CD1c-positive myeloid dendritic cell (primary cell): ENCODE data around the gene HECW1.

Experiments used
- DNase-seq: peaks from one replicate; pipeline ENCODE4 v3.0.0-alpha.2; 2016; ENCODE audit errors: extremely low spot score

The HECW1 gene

DNA sequence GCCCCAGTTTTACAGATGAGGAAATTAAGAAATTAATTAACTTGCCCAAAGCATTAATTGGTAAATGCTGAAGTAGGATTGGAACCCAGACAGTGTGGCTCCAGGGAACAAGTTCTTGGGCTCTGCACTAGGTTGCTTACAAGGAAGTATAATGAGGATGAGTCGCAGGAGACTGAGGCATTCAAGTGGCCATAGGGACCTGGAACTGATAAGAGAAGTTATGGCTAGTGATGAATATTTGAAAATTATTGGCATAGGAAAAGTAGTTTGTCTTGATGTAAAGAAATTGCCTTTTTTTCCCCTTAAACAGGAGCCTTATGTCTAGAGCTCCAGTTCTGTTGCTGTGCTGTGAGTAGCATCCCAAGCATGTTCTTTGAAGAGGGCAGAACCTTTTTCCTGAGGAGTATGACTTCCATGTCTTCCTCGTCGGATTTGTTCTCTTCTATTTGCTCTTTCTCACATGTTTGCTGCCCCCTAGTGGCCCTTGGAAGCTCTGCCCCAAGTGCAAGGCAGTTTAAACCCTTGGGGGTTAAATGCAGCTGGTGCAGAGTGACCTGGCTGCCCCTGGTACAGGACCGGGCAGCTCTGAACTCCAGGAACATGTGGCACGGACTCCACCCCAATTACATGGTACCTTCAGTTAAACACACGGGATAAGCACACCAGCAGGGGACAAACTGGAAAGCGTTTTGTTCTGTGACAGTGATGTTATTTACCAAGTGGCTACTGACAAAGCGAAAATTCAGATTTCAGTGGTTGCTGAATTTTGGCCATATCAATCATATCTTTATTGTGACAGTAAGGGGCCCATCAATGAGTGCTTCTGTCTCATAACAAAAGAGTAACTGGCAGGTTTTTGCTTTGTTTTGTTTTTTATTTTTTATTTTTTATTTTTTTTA, 148.8 kb downstream of the HECW1 start:
- peak; percentile 77 for DNase-seq

DNA sequence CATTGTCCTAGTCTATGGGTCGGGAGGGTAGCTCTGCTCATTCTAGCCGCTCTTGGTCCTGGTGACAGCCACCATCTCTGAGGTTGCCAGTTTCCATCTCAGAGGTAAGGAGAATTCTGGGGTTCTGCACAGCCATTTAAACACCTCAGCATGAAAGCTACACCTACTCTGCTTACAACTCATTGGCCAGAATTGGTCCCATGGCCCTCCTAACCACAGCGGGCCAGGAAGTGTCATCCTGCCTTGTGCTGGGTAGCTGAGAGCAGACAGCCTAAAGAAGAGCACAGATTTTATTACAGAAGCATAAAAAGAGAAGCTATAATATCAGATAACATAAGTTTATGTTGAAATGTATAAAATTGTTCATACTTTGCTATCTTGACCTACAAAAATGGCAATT, 152.7 kb downstream of the HECW1 start:
- DNase-seq = no peak

DNA sequence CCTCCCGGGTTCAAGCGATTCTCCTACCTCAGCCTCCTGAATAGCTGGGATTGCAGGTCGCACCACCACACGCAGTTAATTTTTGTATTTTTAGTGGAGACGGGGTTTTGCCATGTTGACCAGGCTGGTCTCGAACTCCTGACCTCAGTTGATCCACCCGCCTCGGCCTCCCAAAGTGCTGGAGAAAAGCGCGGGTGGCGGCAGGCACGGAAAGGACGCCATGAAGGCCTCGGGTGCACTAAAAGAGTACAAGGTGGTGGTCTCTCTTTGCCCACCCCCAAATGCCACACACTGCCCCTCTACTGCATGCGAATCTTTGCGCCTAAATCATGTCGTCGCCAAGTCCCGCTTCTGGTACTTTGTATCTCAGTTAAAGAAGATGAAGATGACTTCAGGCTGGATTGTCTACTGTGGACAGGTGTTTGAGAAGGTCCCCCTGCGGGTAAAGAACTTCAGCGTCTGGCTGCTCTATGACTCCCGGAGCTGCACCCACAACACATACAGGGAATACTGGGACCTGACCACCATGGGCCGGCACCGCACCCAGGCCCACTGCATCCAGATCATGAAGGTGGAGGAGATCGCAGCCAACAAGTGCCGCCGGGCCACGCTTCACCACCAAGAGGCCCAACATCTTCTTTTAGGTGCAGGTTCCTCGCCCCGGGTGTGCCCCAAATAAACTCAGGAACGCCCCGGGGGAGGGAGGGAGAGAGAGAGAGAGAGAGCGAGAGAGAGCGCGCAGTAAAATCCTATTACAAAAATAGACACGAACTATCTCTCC, 161.7 kb downstream of the HECW1 start:
- DNase-seq = no peak

DNA sequence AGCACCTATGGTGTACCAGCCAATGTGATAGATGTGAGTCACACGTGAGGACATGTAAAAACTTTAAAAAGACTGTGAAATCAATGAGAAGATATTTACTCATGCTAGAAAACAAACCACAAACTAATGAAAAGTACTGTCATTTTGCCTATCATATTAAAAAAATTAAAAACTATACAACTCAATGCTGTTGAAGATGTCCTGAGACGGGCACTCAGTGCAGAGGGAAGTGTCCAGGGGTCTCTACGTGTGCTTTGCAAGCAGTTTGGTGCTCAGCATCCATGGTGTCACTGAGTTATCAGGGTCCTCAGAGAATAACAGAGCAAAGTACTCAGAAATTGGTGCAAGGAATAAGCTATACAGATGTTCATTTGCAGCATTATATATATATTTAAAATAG, 162.3 kb downstream of the HECW1 start:
- DNase-seq = no peak

DNA sequence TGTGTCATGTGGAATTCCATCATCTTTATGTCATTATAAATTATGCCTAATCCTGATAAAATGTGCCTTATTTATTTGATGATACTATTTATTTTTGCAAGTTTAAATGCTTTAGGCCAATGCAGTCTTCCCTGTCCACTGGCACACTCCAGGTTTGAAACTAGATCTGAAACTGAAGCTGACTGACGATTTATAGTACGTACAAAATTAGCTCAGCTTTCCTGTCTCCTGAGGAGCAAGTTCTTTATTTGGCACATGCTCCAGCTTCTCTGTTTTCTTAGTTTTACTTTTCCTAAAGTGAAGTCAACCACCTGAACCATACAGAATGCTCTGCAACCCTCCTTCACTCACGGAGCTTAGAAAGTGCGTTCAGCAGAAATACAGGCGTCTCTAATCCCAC, 164.1 kb downstream of the HECW1 start:
- no peak for DNase-seq

DNA sequence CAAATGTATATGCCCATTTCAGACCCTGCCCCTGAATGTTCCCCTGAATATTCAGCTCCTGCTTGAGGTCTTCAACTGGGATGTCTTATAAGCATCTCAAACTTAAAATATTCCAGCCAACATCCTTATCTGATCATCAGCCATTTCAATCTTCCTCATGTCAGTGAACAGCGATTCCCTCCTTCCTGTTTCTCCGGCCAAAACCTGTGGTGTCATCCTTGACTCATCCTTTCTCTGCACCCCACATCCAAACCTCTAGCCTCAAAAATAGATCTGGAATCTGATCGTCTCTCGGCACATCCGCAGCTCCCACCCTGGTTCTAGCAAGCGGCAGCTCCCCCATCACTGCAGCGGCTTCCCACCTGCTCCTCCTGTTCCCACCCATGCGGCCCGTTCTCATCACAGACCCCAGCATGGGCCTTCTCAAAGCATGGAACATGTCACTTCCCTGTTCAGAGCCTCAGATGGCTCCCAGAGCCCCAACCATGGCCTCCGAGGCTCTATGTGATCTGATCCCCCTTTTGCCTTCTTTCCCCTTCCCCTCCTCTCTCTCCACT, 165.7 kb downstream of the HECW1 start:
- DNase-seq = no peak

DNA sequence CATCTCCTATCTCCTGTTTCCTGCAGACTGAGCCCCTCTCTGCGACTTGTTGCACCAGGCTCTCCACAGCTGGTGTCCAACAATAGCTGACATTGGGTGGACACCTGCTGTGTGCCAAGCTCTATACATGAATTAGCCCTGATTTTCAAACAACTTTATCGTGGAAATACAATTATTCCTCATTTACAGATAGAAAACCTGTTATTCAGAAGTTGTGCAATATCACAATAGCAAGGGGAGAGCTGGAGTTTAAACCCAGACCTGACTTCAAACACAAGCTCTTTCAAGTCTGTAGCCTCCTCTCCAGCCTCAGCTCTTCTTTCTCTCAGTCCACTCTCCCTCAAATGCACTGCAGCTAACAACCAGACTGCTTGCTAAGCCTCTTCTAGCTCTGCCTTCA, 168.8 kb downstream of the HECW1 start:
- no peak for DNase-seq

DNA sequence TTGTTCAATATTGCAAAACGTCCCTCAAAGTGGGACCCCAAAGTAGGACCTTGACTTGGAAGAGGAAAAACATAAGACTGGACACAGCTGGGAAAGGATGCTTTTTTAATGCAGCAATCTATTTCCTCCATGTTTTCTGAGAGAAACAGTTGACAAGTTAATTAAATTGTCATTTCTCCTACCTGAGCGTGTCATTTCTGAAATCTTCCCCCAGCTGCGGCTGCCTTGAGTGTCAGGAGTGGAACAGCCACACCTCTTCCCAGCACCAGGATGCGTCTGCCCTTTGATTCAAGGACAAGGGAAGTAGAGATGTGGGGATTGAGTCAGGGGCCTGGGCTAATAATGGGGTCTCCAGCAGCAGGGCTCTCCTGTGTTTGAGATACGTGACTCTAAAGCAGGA, 171.3 kb downstream of the HECW1 start:
- no peak for DNase-seq

DNA sequence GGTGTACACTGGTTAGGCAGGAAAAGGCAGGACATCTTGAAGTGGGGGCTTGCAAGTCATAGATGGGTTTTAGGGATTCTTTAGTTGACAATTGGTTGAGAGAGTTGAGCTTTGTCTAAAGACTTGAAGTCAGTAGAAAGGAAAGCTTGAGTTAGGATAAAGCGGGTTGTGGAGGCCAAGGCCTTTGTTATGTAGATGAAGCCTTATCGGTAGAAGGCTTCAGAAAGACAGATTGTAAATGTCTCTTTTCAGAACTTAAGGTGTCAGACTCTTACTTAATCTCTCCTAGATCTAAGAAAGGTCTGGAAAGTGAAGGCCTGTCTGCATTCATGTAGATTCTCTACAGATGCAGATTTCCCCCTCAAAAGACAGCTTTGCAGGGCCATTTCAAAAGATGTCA, 177.4 kb downstream of the HECW1 start:
- DNase-seq = no peak

DNA sequence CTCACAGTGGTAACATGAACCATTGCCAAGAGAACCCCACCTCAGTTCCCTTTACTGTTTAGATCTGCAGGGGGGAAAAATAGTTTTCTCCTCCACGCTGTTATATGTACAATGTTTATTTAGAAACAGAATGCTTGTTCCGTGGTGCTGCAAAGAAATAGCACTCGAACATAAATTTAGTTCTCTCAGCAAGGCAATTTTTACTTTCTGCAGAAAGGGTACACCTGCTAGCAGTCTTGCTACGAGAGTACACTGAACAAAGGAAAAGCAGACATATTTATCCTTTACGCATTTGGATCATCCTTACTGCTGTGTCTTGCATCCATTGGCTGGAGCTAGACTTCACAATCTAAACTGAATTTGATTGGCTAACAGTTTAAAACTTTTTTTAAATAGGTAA, 178.5 kb downstream of the HECW1 start:
- no peak for DNase-seq

DNA sequence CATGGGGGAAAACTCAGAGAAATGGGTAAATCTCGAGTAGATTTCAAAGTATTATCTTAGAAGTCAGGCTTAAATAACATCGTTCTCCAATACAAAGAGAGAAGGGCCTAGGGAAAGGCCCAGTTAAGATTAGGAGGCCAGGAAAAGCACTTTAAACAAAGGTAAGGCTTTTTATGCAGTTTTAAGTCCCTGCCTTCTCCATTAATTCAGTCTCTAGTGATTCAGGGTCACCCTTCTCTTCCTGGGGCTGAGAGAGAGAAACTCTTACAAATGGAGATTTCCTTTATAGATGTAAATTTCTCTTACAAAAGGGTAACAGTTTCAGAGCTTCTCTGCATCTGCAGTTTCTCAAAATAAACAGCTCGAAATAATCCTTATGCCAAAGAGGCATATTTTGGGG, 179.3 kb downstream of the HECW1 start:
- no peak for DNase-seq

DNA sequence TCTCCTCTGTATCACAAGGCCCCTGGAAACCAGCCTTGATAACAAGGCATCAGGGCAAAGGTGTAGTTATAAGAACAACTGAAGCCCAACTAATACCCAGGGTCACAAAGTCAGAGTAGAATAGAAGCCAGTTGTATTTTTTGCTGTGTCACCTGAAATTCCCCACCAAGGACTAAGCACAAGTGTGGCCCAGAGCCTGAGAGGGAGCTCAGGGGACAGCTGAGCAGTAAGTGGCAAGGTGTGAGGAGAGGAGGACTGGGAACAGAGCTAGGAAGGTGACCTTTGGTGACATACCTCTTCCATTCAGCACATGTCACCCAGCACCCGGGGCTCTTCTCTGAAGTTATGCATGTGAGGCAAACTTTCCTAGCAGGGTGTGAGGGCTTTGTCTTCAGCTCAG, 179.9 kb downstream of the HECW1 start:
- no peak for DNase-seq

DNA sequence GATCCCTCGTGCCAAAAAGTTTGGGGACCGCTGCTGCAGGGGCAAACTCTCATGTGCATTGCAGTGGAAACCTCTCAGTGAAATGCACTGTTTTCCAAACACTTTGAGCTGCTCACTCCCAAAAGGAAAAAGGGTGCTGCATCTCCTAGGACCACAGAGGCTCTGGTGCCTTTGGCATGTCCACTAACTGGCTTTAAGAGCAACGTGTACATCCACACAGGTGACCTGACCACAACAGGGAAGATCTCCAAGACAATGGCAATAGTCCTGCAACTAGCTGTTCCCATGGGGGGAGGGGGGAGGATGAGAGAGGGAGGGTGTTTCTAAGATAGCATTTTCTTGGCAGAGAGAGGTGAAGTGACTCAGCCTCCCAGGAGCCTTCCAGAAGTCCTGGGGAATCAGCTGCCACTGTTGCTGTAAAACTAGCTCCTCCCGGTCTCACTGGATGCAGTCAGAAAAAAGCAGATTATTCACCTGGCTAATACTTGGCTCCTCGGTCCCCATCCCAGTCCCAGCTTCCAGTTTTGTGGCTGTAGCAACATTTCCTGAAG, 181.7 kb downstream of the HECW1 start:
- DNase-seq = no peak

DNA sequence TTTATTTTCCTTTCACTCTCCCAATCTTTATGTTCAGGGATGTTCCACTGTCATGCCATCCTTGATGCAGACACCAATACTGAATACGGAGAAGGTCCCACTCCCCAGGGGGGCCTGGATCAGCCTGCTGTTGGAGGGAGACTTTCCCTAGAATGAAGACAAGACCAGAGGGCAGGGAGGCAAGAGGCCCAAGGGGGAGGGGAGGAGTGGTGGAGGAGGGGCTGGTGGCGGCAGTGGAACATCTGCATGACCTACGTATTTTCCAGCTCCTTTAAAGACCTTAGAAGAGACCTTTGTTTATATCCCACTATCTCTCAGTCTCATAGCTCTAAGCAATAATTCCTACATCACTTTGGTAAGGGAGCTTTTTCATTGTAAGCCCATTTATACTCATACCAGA, 183.0 kb downstream of the HECW1 start:
- no peak for DNase-seq

DNA sequence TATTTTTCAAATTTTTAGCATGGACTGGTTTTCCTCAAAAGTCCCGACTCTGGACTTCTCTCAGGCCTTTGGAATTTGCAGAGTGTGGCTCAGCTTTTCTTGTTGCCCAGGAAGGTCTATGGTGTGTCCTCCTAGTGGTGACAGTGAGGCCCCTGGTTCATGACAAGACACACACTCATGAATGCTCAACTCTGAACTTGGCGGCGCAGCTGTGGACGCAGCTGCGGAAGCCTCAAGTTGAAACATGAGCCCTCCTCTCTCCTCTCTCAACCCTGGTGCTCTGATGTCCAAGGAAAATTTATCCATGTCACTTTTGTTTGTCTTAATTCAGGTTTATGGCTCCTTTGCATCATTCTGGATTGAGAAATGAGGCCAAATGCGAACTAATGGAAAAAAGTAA, 183.9 kb downstream of the HECW1 start:
- DNase-seq = no peak

DNA sequence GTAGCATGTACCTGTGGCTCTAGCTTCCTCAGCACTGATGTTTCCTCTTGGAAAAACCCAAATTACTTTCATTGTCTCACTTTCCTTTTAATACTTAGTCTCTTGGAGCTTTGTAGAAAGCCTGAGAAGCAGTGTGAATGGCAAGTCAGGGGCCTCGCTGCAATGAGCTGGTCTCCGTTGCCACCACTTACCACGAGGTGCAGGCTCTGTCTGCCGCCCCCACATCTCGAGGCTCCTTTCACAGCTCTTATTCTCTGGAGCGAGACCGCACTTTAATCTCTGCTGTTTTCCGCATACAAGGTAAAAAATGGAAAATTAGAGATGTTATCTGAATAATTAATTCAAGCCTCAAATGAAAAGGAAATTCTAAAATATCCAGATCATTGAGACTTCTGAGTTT, 186.2 kb downstream of the HECW1 start:
- DNase-seq = no peak

DNA sequence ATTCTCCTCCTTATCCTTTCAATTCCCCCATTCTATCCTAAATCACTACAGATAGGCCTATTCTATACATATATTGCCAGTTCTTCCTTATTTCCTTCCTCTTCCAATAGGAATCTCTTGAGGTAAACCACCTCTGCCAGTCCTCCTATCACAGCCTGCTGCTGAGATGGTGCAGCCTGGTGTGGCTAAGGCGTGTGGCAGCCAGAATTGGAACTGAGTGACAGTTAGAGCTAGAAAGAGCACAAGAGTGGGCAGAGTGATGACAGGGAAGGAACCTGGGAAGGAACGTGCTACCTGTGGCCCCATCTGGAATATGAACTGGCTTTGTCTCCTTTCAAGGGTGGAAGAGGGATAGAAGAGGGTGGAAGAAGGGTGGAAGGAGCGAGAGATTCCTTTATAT, 187.7 kb downstream of the HECW1 start:
- no peak for DNase-seq

DNA sequence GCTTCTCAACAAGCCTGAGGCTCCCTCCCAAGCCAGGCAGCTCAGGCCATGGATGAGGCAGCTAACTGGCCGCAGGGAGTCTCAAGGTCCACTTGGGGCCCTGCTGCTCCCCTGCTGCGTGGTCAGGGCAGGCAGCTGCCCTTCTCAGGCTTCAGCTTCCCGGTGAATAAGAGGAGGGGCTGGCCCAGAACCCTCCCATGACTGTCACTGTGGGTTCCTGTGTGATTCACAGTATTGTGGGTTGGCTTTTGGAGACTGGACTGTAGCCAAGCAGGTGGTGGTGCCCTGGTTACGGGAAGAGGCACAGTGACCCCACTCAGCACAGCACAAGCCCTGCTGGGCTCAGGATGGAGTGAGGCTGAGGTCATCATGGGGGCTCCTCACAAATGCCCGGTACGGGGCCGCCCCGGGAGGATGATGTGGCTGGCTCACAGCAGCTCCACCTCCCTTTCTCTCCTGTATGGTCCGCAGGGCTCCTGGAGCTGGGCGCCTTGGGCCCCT, 189.8 kb downstream of the HECW1 start:
- no peak for DNase-seq

DNA sequence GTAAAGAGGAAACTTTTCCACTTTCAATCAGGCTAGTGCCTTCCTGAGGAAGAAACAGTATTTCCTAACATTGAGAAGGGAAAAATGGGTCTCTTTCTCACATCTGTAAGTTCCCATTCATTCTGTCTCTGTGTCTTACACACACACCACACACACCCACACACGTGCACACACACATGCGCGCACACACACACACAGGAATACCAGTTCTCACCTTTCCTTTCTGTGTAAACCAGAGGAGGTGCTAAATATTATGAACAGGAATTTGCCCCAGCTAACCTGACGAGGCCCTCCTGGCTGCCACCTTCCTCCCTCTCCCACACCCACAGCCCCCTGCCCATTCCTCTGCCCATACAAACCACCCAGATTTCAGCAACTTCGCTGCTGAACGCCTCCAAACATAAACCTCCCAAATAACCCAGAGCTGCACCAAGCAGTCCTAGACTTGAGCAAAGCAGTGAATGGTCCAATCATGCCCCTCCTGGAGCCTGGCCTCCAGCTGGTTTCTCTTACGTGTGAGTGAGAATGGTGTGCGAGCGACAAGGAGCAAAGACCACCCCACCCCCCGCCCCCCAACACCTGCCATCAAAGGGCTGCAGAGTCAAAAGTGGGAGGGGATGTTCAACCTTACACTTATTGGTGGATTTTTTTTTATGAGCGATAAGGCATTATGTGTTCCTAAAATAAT, 190.5 kb downstream of the HECW1 start:
- no peak for DNase-seq

DNA sequence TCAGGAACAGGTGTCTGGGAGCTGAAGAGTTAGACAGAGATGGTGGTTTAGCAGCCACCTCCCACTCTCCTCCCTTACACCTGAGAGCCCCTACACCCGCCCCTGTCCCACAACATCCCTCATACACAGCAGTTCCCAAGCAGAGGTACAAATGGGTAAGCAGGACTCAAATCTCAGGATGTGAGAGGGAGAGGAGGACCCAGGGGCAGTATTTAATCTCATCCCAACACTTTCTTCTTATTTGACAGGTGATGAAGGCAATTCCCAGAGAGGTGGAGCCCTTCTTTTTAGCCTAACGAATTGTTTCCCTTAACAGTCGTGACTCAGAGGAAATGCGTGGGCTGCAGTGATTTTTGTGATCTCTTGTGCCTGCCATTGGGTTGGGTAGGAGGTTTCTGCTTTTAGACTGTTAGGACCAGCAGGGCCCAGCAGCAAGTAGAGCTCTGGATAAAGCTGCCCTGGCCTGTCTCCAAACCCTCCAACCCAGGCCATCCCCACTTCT, 191.3 kb downstream of the HECW1 start:
- peak; percentile 18 for DNase-seq

DNA sequence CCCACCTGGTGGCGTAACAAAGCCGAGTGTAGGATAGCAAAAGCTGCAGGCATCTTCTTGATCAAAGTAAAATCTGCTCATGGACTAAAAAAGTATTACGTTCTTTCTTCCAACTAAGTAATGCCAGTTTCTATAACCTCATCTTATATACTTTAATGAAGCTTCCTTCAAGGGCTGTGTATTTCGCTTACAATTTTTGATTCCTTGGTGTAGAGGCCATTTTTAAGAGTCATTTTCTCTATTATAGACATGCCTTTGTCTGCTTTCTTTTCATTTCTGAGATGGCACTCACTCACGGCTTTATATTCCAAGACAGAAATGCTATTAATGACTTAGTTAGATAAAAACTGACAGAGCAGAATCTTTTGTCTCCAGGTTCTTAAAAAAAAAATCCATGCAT, 194.0 kb downstream of the HECW1 start:
- no peak for DNase-seq

DNA sequence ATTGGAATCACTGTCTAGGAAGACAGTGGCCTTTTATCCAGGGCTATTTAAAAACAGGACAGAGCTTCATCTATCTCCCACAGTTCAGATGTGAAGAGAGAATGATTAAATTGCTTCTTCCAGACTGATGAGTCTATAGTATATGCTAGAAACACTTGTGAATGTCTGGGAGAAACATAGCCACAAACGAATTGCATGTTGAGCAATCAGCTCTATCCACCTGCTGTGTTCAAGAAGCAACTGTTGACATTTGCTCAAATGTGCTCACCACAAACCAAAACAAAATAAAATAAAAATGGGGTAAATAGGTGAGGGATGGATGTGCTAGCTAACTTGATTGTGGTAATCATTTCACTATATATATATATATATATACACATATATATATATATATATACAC, 195.1 kb downstream of the HECW1 start:
- DNase-seq = no peak
